ENCODE data around the gene NKX6-2.
"Not testable (repeated sequence)": the region's sequence is repeated elsewhere in the genome, so short reads cannot be mapped to it uniquely, and the experiment has no call there.

NKX6-2 gene

DNA sequence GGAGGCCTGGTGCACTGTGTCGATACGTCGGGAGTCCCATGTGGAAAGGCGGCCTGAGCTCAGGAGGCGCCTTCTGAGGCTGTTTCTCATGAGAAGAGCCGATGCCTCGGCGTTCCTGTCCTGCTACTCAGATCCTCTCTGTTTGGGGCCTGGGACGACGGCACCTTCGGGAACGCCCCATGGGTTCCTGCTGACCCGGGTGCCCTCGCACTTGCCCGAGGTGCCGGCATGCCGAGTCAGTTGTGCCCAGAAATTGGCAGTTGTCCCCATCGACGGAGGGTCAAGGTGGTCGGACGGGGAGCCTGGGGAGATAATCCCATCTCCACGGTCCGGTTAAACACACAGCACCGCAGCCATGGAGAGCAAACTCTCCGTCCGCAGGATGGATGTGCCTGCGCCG is 33.0 kb downstream of the NKX6-2 start:
- DNase-seq (no peak), ATAC-seq (replicated peaks) (no peak)
- H3K36me3 Mint-ChIP-seq = peaks cover 53 to 71% of the 10 kb centered on the region in 2 donors
- no peak overlapping the region for H3K27ac Mint-ChIP-seq
- H3K4me1 Mint-ChIP-seq = no peaks in the 10 kb centered on the region
- no peaks in the 10 kb centered on the region for H3K27me3 Mint-ChIP-seq
- H3K4me3 Mint-ChIP-seq = no peak overlapping the region
- H3K9me3 Mint-ChIP-seq = peaks cover 6% of the 10 kb centered on the region in 2 donors

DNA sequence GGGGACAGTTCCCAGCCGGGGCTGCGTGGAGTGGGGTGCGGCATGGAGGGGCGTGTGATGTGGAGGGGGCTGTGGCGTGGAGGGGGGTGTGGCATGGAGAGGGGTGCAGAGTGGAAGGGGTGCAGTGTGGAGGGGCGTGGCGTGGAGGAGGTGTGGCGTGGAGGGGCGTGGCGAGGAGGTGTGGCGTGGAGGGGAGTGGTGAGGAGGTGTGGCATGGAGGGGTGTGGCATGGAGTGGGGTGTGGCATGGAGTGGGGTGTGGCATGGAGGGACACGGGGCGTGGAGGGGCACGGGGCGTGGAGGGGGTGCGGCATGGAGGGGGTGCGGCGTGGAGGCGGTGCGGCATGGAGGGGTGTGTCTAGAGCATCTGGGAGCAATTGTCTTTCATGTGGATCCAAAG is 33.6 kb downstream of the NKX6-2 start:
- H3K9me3 Mint-ChIP-seq = peaks cover 6% of the 10 kb centered on the region in 2 donors
- no peaks in the 10 kb centered on the region for H3K4me1 Mint-ChIP-seq
- H3K4me3 Mint-ChIP-seq = no peak overlapping the region
- H3K27ac Mint-ChIP-seq = no peak overlapping the region
- no peaks in the 10 kb centered on the region for H3K27me3 Mint-ChIP-seq
- ATAC-seq (replicated peaks) (no peak), DNase-seq (no peak)
- peaks cover 52 to 70% of the 10 kb centered on the region in 2 donors for H3K36me3 Mint-ChIP-seq

DNA sequence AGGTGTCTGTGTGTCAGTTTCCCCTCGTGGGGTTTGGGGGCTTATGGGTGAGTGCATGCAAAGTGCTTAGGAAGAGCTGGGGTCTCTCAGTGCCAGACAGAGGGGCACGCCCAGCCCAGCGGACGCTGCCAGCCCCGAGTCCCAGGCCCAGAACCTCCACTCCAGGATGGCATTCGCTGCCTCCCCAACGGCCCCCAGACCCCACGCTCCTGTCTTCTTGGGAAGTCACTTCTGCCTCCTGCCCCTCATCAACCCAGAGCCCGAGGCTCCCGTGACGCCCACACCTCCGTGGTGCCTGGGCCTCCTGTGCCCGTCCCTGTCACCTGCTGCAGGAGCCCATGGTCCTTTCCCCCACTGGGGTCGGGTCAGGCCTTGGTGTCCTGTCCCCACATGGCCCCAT is 35.0 kb downstream of the NKX6-2 start:
- H3K4me1 Mint-ChIP-seq = no peaks in the 10 kb centered on the region
- no peak overlapping the region for H3K27ac Mint-ChIP-seq
- H3K9me3 Mint-ChIP-seq = peaks cover 6% of the 10 kb centered on the region in 2 donors
- no peak for DNase-seq
- no peak for ATAC-seq (replicated peaks)
- H3K27me3 Mint-ChIP-seq = no peaks in the 10 kb centered on the region
- peaks cover 41 to 59% of the 10 kb centered on the region in 2 donors for H3K36me3 Mint-ChIP-seq
- H3K4me3 Mint-ChIP-seq = no peak overlapping the region

DNA sequence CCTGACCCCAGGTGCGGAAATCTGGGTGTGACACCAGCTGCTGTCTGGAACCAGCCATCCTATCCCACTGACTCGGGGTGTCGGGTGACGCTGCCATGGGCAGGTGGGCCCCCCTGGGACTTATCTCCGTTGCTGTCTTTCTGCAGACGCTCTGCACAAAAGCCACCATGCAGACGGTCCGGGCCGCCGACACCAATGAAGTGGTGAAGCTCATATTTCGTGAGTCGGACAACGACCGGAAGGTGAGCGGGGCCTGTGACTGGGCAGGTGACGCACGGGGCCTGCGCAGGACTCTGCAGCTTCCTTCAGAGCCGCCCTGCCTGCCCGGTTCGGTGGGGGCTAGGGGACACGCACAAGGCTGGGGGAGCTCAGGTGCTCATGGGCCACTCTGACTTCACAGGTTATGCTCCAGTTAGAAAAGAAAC is 36.6 kb downstream of the NKX6-2 start:
- Mint-ChIP-seq H3K36me3 (peaks cover 26 to 45% of the 10 kb centered on the region in 2 donors), H3K27me3 (no peaks in the 10 kb centered on the region), H3K4me1 (no peaks in the 10 kb centered on the region), H3K9me3 (no peaks in the 10 kb centered on the region), H3K27ac (no peak overlapping the region), H3K4me3 (no peak overlapping the region)
- DNase-seq = no peak
- ATAC-seq (replicated peaks) = no peak

DNA sequence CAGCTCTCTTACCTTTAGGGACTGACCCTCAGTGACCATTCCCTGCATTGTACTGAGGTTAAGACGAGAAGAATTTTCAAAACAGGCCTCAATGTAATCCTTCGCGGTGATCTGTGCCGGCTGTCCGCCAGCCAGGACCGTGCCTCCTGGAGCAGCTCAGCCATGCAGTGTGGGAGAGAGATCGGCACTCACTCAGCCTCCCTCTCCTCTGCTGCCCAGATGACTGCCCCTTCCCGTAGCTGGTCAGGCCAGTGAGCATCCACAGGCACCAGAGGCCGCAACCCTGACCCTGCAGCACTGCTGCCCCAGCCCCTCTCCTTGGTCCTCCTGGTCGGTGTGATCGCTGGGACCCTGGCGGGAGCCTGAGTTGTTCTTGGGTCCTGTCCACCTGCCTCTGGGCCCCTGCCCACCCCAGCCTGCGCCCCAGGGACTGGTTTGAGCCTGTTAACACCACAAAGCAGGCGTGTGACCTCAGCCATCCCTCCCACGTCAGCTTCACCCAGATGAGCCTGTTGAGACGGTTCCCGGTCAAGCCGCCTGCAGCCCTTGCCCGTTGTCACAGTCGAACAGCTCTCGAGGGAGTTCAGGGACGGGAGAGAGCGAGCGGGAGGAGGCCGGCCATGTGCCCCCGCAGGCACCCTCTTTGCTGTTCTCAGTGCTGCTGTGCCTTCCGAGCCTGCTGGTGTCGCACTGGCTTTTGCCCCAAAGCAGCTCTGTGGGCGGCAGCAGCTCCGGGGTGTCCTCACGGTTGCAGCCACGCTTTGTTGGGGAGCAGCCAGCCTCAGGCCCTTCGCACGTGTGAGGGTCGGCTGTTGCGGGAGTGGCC is 37.2 kb downstream of the NKX6-2 start:
- DNase-seq (no peak), ATAC-seq (replicated peaks) (no peak)
- Mint-ChIP-seq H3K36me3 (peaks cover 22 to 39% of the 10 kb centered on the region in 2 donors), H3K27ac (no peak overlapping the region), H3K9me3 (no peaks in the 10 kb centered on the region), H3K4me3 (no peak overlapping the region), H3K27me3 (no peaks in the 10 kb centered on the region), H3K4me1 (no peaks in the 10 kb centered on the region)

DNA sequence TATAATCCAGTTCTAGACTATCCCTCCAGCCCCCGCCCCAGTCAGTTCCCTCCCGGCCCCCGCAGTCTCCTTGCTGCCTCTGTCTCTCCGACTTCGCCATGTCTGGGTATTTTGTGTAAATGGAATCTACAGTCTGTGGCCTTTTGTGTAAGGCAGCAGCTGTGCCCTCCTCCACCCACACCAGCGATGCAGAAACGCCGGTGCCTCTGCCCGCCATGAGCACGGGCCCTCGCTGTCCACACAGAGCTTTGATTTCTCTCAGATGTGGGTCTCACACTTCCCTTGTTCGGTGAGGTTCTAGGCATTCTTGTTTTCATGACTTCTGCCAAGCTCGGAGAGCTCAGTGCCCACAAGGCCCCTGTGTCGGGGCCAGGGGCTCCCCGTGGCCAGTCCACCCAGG is 37.8 kb downstream of the NKX6-2 start:
- Mint-ChIP-seq H3K4me1 (no peaks in the 10 kb centered on the region), H3K27me3 (no peaks in the 10 kb centered on the region), H3K9me3 (no peaks in the 10 kb centered on the region), H3K36me3 (peaks cover 22 to 36% of the 10 kb centered on the region in 2 donors), H3K4me3 (no peak overlapping the region), H3K27ac (peak overlapping the region; percentile 71)
- ATAC-seq (replicated peaks) = no peak
- no peak for DNase-seq

DNA sequence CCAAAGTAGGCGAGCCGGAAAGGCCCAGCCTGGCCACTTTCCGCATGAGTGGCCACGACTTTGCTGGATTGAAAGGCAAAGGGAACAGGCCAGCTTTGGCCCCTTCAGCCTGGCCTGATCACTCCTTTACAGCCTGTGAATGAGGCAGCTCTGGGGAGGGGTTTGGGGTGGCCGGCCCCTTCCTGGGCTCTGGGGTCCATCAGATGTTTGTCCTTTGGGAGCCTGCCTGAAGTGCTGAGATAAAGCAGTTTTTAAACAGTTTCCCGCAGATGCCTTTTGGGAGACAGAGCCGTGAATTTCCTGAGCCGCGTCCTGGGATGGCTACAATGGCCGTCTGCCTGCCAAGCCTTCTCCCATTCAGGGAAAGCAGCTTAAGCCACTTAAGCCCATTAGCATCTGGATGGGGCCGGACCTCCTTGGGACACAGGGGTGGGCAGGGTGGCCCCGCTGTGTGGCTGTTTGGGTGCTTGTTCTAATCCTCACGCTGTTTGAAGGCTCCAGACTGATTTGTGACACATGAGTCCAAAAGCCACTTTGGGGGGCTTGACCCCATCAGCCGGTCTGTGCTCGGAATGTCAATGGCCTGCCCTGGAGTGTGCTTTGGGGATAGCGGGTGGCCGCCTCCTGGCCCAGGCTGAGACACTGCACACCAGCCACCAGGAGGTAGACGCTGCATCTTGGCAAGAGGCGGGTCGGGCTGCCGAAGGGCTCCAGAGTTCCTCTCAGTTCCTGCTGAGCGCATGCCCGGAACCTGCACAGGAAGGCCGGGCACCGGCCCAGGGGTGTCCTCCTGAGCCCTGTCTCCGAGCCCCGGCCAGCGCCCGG is 38.9 kb downstream of the NKX6-2 start:
- H3K4me1 Mint-ChIP-seq = no peaks in the 10 kb centered on the region
- no peaks in the 10 kb centered on the region for H3K9me3 Mint-ChIP-seq
- DNase-seq (no peak), ATAC-seq (replicated peaks) (no peak)
- no peaks in the 10 kb centered on the region for H3K27me3 Mint-ChIP-seq
- peaks cover 17 to 30% of the 10 kb centered on the region in 2 donors for H3K36me3 Mint-ChIP-seq
- no peak overlapping the region for H3K27ac Mint-ChIP-seq
- no peak overlapping the region for H3K4me3 Mint-ChIP-seq

DNA sequence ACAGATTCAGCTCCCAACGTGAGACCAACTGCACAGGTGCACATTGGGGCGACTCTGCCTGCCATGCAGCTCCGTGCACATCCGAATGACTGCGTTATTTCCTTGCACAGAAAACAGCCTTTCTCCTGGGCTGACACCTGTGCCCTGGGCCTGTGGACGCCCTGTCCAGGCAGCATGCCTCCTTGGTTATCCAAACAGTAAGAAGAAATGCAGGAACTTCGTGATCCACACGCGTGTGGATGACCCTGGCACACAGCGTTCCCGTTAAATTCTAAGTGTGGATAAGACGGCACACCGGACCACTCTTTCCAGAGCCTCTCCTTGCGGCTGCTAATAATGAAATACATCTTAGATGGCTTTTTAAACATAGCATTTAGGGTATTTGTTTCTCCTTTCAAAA is 39.6 kb downstream of the NKX6-2 start:
- no peak for DNase-seq
- Mint-ChIP-seq H3K4me3 (no peak overlapping the region), H3K4me1 (no peaks in the 10 kb centered on the region), H3K27ac (no peak overlapping the region), H3K36me3 (peaks cover 16 to 29% of the 10 kb centered on the region in 2 donors), H3K27me3 (no peaks in the 10 kb centered on the region), H3K9me3 (no peaks in the 10 kb centered on the region)
- ATAC-seq (replicated peaks) = no peak

DNA sequence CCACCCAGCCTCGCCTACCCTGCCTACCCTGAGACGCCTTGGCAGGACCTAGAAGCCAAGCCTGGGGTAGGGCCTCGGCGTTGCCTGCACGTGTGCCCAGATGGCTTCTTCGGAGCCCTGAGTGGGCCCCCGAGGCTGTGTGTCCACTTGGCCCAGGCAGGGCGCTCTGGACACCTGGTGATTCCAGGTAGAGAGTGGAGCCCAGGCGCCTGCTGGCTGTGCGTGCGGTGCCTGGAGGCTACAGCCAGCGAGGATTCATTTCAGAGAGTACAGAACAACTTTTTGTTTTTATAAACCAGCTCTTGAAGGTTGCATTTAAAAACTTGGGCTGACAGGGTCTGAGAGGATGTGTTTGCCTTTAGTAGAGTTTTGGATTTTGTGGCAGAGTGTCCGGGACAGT is 40.0 kb downstream of the NKX6-2 start:
- peaks cover 12 to 25% of the 10 kb centered on the region in 2 donors for H3K36me3 Mint-ChIP-seq
- no peak overlapping the region for H3K4me3 Mint-ChIP-seq
- no peak overlapping the region for H3K27ac Mint-ChIP-seq
- no peaks in the 10 kb centered on the region for H3K4me1 Mint-ChIP-seq
- H3K27me3 Mint-ChIP-seq = no peaks in the 10 kb centered on the region
- DNase-seq = no peak
- H3K9me3 Mint-ChIP-seq = no peaks in the 10 kb centered on the region
- no peak for ATAC-seq (replicated peaks)

DNA sequence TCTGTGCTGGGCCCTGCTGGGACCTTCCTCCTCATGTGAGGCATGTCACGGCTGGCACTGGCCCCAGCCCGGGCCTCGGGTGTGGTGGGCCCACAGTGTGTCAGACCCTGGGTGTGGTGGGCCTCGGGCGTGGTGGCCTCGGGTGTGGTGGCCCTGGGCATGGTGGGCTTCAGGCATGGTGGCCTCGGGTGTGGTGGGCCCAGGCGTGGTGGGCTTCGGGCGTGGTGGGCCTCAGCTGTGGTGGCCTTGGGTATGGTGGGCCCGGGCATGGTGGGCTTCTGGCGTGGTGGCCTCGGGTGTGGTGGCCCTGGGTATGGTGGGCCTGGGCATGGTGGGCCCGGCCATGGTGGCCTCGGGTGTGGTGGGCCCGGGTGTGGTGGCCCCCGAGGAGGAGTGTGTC is 40.4 kb downstream of the NKX6-2 start:
- H3K27ac Mint-ChIP-seq = no peak overlapping the region
- no peak for ATAC-seq (replicated peaks)

DNA sequence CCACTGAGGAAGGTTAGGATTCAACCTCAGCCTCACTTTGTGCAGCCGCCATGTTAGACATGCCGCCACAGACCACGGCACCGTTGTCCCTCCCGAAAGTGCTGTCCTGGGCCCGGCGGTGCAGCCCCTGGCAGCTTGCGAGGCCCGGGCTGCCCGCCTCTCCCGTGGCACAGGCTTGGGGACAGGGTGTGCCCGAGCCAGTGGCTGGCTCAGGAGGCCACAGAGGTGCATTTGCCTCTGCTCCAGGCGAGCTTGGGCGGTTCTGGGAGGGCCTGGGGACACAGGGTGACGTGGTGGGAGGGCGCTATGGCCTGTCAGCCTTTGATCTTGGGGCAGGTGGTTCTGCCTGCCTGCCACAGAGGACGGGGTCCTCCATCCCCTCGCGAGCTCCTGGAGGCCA is 41.1 kb downstream of the NKX6-2 start:
- peaks cover 9 to 17% of the 10 kb centered on the region in 2 donors for H3K36me3 Mint-ChIP-seq
- no peak overlapping the region for H3K4me3 Mint-ChIP-seq
- H3K27ac Mint-ChIP-seq = no peak overlapping the region
- H3K4me1 Mint-ChIP-seq = no peaks in the 10 kb centered on the region
- no peaks in the 10 kb centered on the region for H3K9me3 Mint-ChIP-seq
- DNase-seq (no peak), ATAC-seq (replicated peaks) (no peak)
- H3K27me3 Mint-ChIP-seq = no peaks in the 10 kb centered on the region

More for the DNA sequence above, 40.4 kb downstream of the NKX6-2 start:
- H3K9me3 Mint-ChIP-seq = no peaks in the 10 kb centered on the region
- H3K27me3 Mint-ChIP-seq = no peaks in the 10 kb centered on the region
- H3K4me1 Mint-ChIP-seq = no peaks in the 10 kb centered on the region
- no peak overlapping the region for H3K4me3 Mint-ChIP-seq
- DNase-seq = no peak
- peaks cover 14 to 23% of the 10 kb centered on the region in 2 donors for H3K36me3 Mint-ChIP-seq

DNA sequence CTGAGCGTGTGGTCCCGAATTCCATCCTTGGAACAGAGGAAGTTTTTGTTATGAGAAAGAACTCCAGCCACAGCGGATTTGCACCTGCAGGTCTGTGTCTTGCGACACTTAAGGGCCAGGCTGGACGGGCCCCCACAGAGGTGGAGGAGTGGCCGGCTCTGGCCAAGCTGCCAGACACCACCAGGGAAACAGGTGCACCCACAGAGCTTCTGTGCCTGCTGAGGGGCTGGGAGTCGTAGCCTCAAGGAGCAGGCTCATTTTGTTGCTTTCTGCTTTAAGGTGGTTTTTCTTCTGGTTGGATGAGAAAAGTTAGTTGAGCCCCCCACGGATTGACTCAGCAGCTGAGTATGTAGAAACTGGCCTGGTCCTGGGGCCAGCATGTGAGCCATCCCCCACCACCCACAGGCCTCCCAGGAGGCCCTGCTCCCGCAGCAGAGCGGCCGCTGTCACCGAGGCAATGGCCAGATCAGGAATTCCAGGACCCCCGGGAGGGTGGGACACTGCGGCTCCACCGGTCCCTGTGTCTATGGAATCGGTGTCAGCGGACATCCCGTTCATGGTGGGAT is 41.9 kb downstream of the NKX6-2 start:
- peaks cover 7 to 13% of the 10 kb centered on the region in 2 donors for H3K36me3 Mint-ChIP-seq
- no peaks in the 10 kb centered on the region for H3K9me3 Mint-ChIP-seq
- DNase-seq = no peak
- no peak overlapping the region for H3K4me3 Mint-ChIP-seq
- no peaks in the 10 kb centered on the region for H3K27me3 Mint-ChIP-seq
- no peak overlapping the region for H3K27ac Mint-ChIP-seq
- no peaks in the 10 kb centered on the region for H3K4me1 Mint-ChIP-seq
- ATAC-seq (replicated peaks) = no peak

DNA sequence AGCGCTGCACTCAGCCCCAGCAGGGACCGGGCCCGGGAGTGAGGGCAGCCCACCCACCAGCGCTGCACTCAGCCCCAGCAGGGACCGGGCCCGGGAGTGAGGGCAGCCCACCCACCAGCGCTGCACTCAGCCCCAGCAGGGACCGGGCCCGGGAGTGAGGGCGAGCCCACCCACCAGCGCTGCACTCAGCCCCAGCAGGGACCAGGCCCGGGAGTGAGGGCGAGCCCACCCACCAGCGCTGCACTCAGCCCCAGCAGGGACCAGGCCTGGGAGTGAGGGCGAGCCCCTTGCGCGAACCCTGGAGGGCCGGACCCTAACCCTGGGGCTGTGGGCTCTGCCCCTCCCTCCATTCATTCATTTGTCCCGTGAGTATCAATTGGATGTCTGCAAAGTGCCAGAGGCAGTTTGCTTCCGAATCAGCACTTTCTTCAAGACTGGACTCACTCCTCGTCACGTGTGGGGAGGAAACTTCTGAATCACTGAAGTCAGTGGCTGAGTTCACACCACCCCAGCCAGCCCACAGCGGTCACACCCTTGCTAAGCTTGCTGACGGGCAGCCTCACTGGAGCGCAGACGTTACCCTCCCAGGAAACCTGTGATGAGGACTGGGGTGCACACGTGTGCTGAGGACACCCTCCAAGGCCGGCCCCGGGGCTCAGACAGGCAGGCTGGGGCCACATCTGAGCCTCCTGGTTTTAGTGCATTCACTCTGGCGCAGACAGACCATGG is 42.6 kb downstream of the NKX6-2 start:
- peaks cover 6 to 12% of the 10 kb centered on the region in 2 donors for H3K36me3 Mint-ChIP-seq
- H3K4me1 Mint-ChIP-seq; H3K9me3 Mint-ChIP-seq; H3K4me3 Mint-ChIP-seq; H3K27me3 Mint-ChIP-seq; DNase-seq; H3K27ac Mint-ChIP-seq; ATAC-seq (replicated peaks): not testable (repeated sequence)

DNA sequence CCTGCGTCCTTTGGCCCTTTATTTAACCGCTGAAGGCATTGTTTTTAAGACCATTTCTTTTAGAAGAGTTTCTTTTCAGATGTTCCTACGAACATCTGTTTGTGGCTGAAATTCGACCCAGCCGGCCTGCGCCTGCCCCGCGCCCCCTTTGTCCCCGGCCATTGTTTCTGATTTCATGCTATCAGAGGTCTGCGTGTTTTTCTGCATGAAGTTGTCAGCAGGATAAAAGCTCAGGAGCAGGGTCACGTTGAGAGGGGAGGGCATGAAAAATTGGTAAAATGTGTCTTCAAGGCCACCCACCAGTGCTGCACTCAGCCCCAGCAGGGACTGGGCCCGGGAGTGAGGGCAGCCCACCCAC is 43.1 kb downstream of the NKX6-2 start:
- ATAC-seq (replicated peaks) = no peak
- H3K27ac Mint-ChIP-seq = no peak overlapping the region

More for the DNA sequence above, 43.1 kb downstream of the NKX6-2 start:
- Mint-ChIP-seq H3K27me3 (no peaks in the 10 kb centered on the region), H3K36me3 (peaks cover 3 to 8% of the 10 kb centered on the region in 2 donors), H3K4me3 (no peak overlapping the region), H3K9me3 (no peaks in the 10 kb centered on the region), H3K4me1 (no peaks in the 10 kb centered on the region)
- DNase-seq = no peak
